GM19438 (cell line): Measurements from ENCODE around the gene SSRP1.

Source experiments
- ATAC-seq: cut with Tn5 transposase; IDR thresholded peaks from one replicate; pipeline ENCODE4 v1.9.1; 2021; ENCODE audit warnings: low read depth; ENCODE audit not compliant: unreplicated experiment

The SSRP1 gene

GRCh38 chr11:57320067-57320718, 15.5 kb downstream of the SSRP1 start:
- no peak for ATAC-seq

GRCh38 chr11:57318178-57318577, 17.5 kb downstream of the SSRP1 start:
- no peak for ATAC-seq

- no peak for ATAC-seq
Measured at GRCh38 chr11:57316017-57316416, 19.7 kb downstream of the SSRP1 start.

GRCh38 chr11:57315491-57315890, 20.2 kb downstream of the SSRP1 start:
- no peak for ATAC-seq

- ATAC-seq, result no peak
Measured at GRCh38 chr11:57314221-57314973, 21.3 kb downstream of the SSRP1 start.

GRCh38 chr11:57313788-57314135, 21.9 kb downstream of the SSRP1 start:
- no peak for ATAC-seq

GRCh38 chr11:57313071-57313787, 22.5 kb downstream of the SSRP1 start:
- ATAC-seq, result no peak

- no peak for ATAC-seq
Measured at GRCh38 chr11:57312511-57313021, 23.1 kb downstream of the SSRP1 start.

- peak; percentile 99 for ATAC-seq
Measured at GRCh38 chr11:57311109-57311936, 24.4 kb downstream of the SSRP1 start.

GRCh38 chr11:57310630-57311086, 25.0 kb downstream of the SSRP1 start:
- no peak for ATAC-seq

GRCh38 chr11:57310091-57310490, 25.6 kb downstream of the SSRP1 start:
- no peak for ATAC-seq

GRCh38 chr11:57309106-57310059, 26.3 kb downstream of the SSRP1 start:
- ATAC-seq, result no peak

GRCh38 chr11:57308426-57309060, 27.1 kb downstream of the SSRP1 start:
- no peak for ATAC-seq

- ATAC-seq, result no peak
Measured at GRCh38 chr11:57307666-57308270, 27.9 kb downstream of the SSRP1 start.

- no peak for ATAC-seq
Measured at GRCh38 chr11:57306940-57307565, 28.6 kb downstream of the SSRP1 start.

- ATAC-seq, result no peak
Measured at GRCh38 chr11:57306161-57306876, 29.4 kb downstream of the SSRP1 start.

GRCh38 chr11:57305523-57305922, 30.2 kb downstream of the SSRP1 start:
- ATAC-seq, result no peak
